HG02763 (cell line): ENCODE data around the gene AKR1A1.

Source experiments
- ATAC-seq: cut with Tn5 transposase; IDR thresholded peaks from one replicate; pipeline ENCODE4 v1.9.1; 2021; ENCODE audit warnings: mild to moderate bottlenecking, moderate library complexity; ENCODE audit not compliant: unreplicated experiment

Gene AKR1A1

GRCh38 chr1:45612941-45613579 lies 62.4 kb downstream of the AKR1A1 start:
- no peak for ATAC-seq

- no peak for ATAC-seq
Observed at GRCh38 chr1:45615885-45616284, 65.3 kb downstream of the AKR1A1 start.

GRCh38 chr1:45617618-45618017 lies 67.0 kb downstream of the AKR1A1 start:
- ATAC-seq = no peak

GRCh38 chr1:45619149-45619921 lies 68.7 kb downstream of the AKR1A1 start:
- ATAC-seq = no peak
